DND-41 (cell line): ENCODE measurements around the gene EGFL7.

Experiments
- ATAC-seq: fragments of 200-7000 bp; cut with Tn5 transposase; 3 replicates; pipeline ENCODE4 v1.9.1; 2021; ENCODE audit warnings: low read depth; ENCODE audit not compliant: insufficient read depth
- DNase-seq: peaks from one replicate; pipeline ENCODE4 v3.0.0-alpha.2; 2020
- H2AFZ ChIP-seq: 2 replicates; pipeline ENCODE4 v1.6.0; 2012; ENCODE audit warnings: low read depth, low read length
- H3K27ac ChIP-seq: 2 replicates; pipeline ENCODE4 v1.5.1; 2012; ENCODE audit warnings: low read length, inconsistent platforms
- H3K27me3 ChIP-seq: fragments of 200-600 bp; sonication (generic); 2 replicates; pipeline ENCODE4 v1.6.0; 2012; ENCODE audit warnings: low read length, mild to moderate bottlenecking, inconsistent platforms; ENCODE audit not compliant: insufficient read depth, poor library complexity
- H3K36me3 ChIP-seq: 2 replicates; pipeline ENCODE4 v1.5.1; 2012; ENCODE audit warnings: low read length, inconsistent platforms; ENCODE audit not compliant: insufficient read depth
- H3K4me1 ChIP-seq: 2 replicates; pipeline ENCODE4 v1.5.1; 2012; ENCODE audit warnings: mild to moderate bottlenecking, low read length; ENCODE audit not compliant: insufficient read depth
- H3K4me2 ChIP-seq: 2 replicates; pipeline ENCODE4 v1.6.0; 2012; ENCODE audit warnings: mild to moderate bottlenecking, moderate library complexity, low read length, inconsistent platforms; ENCODE audit not compliant: insufficient read depth
- H3K4me3 ChIP-seq, 2 experiments: fragments of 200-600 bp in 1 of 2; shearing (Covaris generic) in 1 of 2; 2 replicates each; pipeline ENCODE4 v1.5.1; 2012 to 2016; ENCODE audit warnings: inconsistent platforms in 2 of 2, low read length in 2 of 2, mild to moderate bottlenecking in 2 of 2, low read depth in 1 of 2, moderate library complexity in 1 of 2
- H3K79me2 ChIP-seq: 2 replicates; pipeline ENCODE4 v1.6.0; 2012; ENCODE audit warnings: low read length, inconsistent platforms; ENCODE audit not compliant: insufficient read depth
- H3K9ac ChIP-seq: 2 replicates; pipeline ENCODE4 v1.6.0; 2012; ENCODE audit warnings: low read depth, mild to moderate bottlenecking, inconsistent platforms, low read length, moderate library complexity
- H3K9me3 ChIP-seq: 2 replicates; pipeline ENCODE4 v1.5.1; 2012; ENCODE audit warnings: low read length, moderate library complexity, mild to moderate bottlenecking, inconsistent platforms; ENCODE audit not compliant: insufficient read depth, severe bottlenecking
- H4K20me1 ChIP-seq: 2 replicates; pipeline ENCODE4 v1.6.0; 2012; ENCODE audit warnings: low read length; ENCODE audit not compliant: insufficient read depth
- EZH2 ChIP-seq: IDR thresholded peaks from 3 replicates; pipeline ENCODE4 v1.6.1; 2012; ENCODE audit warnings: borderline replicate concordance, low read depth, mild to moderate bottlenecking, moderate library complexity, low read length, inconsistent platforms; ENCODE audit not compliant: severe bottlenecking
- TF ChIP-seq, protein P1 (sequence below): IDR thresholded peaks from 2 replicates; pipeline ENCODE4 v1.5.1; 2012; ENCODE audit warnings: borderline replicate concordance, low read length, moderate library complexity, mild to moderate bottlenecking; ENCODE audit not compliant: poor library complexity, severe bottlenecking; ENCODE audit errors: extremely low read depth

Gene EGFL7

DNA sequence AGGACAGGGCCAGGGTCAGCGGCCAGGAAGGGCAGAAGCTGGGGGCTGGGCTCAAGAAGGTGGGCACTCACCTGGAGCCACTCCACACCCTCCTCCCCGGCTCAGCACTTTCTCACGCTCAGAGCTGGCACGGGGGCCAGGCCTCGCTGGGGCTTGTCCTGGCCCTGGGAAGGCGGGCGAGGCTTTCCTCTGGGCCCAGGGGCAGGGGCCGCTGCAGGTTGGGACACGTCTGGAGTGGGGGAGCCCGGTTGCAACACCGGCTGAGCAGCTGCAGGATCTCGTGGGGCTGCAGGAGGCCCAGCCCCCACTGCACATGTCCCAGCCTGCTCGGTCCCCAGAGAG lies 38.9 kb upstream of the EGFL7 start:
- peak overlapping the region; percentile 33 for H3K4me2 ChIP-seq
- peak overlapping the region in 1 of 2 experiments; percentile 36; a peak in 1 of 4 replicates for H3K4me3 ChIP-seq
- H3K79me2 ChIP-seq, result peaks cover 4% of the 10 kb centered on the region
- DNase-seq, result peak; percentile 79
- peak overlapping the region; percentile 93 for H3K27ac ChIP-seq
- H3K36me3 ChIP-seq, result no peaks in the 10 kb centered on the region
- no peak overlapping the region for H2AFZ ChIP-seq
- peaks cover 81% of the 10 kb centered on the region for H3K4me1 ChIP-seq
- TF ChIP-seq, protein P1, sequence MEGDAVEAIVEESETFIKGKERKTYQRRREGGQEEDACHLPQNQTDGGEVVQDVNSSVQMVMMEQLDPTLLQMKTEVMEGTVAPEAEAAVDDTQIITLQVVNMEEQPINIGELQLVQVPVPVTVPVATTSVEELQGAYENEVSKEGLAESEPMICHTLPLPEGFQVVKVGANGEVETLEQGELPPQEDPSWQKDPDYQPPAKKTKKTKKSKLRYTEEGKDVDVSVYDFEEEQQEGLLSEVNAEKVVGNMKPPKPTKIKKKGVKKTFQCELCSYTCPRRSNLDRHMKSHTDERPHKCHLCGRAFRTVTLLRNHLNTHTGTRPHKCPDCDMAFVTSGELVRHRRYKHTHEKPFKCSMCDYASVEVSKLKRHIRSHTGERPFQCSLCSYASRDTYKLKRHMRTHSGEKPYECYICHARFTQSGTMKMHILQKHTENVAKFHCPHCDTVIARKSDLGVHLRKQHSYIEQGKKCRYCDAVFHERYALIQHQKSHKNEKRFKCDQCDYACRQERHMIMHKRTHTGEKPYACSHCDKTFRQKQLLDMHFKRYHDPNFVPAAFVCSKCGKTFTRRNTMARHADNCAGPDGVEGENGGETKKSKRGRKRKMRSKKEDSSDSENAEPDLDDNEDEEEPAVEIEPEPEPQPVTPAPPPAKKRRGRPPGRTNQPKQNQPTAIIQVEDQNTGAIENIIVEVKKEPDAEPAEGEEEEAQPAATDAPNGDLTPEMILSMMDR, result no peak
- ATAC-seq, result peak; percentile 57
- H3K9ac ChIP-seq, result peak overlapping the region; percentile 62
- H4K20me1 ChIP-seq, result no peaks in the 10 kb centered on the region
- H3K27me3 ChIP-seq, result no peaks in the 10 kb centered on the region
- H3K9me3 ChIP-seq, result no peaks in the 10 kb centered on the region

DNA sequence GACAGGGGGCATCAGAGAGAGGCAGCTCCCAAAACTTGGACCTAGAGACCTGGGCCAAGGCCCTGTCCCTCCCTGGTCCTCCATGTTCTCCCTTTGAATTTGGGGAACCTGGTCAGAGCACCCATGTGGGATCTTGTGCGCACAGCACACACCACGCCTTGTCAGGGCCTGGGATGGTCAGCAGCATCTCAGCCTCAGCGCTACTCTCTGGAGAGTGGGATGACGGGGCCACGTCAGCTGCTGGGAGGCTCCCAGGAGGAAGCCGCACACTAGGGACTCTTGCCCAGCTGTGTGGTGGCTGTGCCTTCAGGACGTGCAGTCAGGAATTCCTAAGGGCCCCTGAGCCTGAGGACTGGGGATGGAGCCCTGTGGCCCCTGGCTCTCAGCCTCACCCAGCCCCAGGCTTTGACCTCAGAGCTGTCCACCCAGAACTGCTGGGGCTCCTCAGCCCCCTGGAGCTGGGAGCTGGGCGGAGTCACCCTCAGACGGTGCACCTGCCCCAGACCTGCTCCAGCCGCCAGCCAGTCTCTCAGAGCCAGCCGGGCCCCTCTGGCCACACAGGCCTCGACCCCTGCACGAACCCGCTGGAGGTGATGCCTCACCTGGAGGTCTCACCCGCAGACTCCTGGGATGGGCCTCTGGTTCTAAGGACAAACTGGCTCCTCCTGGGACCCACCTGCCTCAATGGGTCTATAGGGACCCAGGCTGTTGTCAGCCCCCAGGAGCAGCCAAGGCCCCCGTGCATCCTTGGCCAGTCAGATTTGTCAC lies 38.3 kb upstream of the EGFL7 start:
- H3K4me2 ChIP-seq, result peak overlapping the region; percentile 33; the same call in 1 of the 2 replicates

DNA sequence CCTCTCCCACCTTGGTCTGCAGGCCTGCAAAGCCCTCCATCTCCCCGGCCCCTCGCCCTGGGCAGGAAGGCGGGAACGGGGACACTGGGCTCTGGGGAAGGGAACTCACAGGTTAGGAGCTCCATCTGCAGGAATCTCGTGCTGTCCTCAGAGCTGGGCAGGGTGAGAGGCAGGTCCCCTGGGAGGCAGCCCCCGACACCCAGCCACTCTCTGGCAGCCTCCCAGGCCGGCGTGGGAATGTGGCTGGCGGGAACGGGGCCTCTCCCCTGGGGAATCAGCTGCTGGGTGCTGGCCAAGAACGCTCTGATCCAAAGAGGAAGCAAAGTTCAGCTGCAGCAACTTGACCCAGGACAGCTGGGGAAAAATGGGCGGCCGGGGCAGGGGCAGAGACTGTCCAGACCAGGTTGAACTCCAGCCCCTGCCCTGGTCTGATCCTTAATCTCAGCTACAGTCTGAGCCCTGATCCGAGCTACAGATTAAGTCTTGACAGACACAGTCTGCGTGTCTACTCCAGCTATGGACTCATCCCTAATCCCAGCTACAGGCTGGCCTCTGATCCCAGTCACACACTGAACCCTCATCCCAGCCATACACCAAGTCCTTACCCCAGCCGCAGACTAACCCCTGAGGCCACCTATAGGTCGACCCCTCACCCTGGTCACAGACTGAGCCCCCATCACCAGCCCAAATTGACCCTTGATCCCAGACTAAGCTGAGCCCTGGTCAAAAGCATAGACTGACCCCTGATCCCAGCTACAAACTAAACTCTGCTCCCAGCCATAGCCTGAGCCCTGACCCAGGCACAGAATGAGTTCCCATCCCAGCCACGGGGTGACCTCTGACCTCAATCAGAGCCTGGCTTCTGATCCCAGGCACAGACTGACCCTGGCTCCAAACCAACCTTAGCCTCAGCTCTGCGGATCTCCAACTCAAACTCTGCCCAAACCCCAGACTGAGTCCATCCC lies 37.3 kb upstream of the EGFL7 start:
- peak; percentile 42; the same call in 2 of the 3 replicates for ATAC-seq
- Histone ChIP-seq H3K27ac (peak overlapping the region; percentile 93), H3K36me3 (no peaks in the 10 kb centered on the region), H3K79me2 (peaks cover 4% of the 10 kb centered on the region), H3K27me3 (no peaks in the 10 kb centered on the region), H3K4me1 (peaks cover 80% of the 10 kb centered on the region), H3K4me3 (no peak overlapping the region), H2AFZ (no peak overlapping the region), H3K4me2 (no peak overlapping the region), H3K9ac (peak overlapping the region; percentile 62), H4K20me1 (no peaks in the 10 kb centered on the region), H3K9me3 (no peaks in the 10 kb centered on the region)
- TF ChIP-seq, protein P1, result peak; percentile 69
- TF ChIP-seq EZH2, result no peak
- DNase-seq, result peak; percentile 60

More for the DNA sequence above, 38.3 kb upstream of the EGFL7 start:
- H3K36me3 ChIP-seq, result no peaks in the 10 kb centered on the region
- no peak overlapping the region for H2AFZ ChIP-seq
- peaks cover 4% of the 10 kb centered on the region for H3K79me2 ChIP-seq
- no peak overlapping the region for H3K4me3 ChIP-seq
- no peaks in the 10 kb centered on the region for H4K20me1 ChIP-seq
- H3K27ac ChIP-seq, result peak overlapping the region; percentile 93
- no peak for DNase-seq
- H3K9ac ChIP-seq, result peak overlapping the region; percentile 62
- ATAC-seq, result no peak
- H3K9me3 ChIP-seq, result no peaks in the 10 kb centered on the region
- H3K27me3 ChIP-seq, result no peaks in the 10 kb centered on the region
- TF ChIP-seq, protein P1, result no peak
- no peak for TF ChIP-seq EZH2
- H3K4me1 ChIP-seq, result peaks cover 79% of the 10 kb centered on the region
